Mesothelial cell of epicardium (in vitro differentiated cells): ENCODE data around the gene ADGRL2. TPM values are rescaled to one million over a fixed set of nuclear protein-coding genes. Genes with fewer than 3 reads are reported as not detected.

Experiments used
- DNase-seq, 2 experiments: peaks; one replicate each; pipeline ENCODE4 v3.0.0; 2021; ENCODE audit warnings: low spot score in 2 of 2; ENCODE audit not compliant: unreplicated experiment in 2 of 2
- H3K27ac Mint-ChIP-seq: 2 replicates; pipeline ENCODE4 v1.8.0; 2021; ENCODE audit warnings: mixed read lengths
- H3K27me3 Mint-ChIP-seq: 2 replicates; pipeline ENCODE4 v1.8.0; 2021; ENCODE audit warnings: low read depth, mixed read lengths
- H3K36me3 Mint-ChIP-seq: 2 replicates; pipeline ENCODE4 v1.8.0; 2021; ENCODE audit warnings: mixed read lengths
- H3K4me1 Mint-ChIP-seq: 2 replicates; pipeline ENCODE4 v1.8.0; 2021; ENCODE audit warnings: mixed read lengths
- H3K4me3 Mint-ChIP-seq: 2 replicates; pipeline ENCODE4 v1.8.0; 2021; ENCODE audit warnings: mild to moderate bottlenecking, moderate library complexity, mixed read lengths
- H3K9me3 Mint-ChIP-seq: 2 replicates; pipeline ENCODE4 v1.8.0; 2021; ENCODE audit warnings: mixed read lengths
- CTCF ChIP-seq: fragments of 200-600 bp; sonication (generic); IDR thresholded peaks from one replicate; pipeline ENCODE4 v1.5.0; 2021; ENCODE audit warnings: antibody characterized with exemption; ENCODE audit not compliant: unreplicated experiment
- total RNA-seq: library from RNA; stranded (reverse); gene quantifications from 3 replicates; pipeline ENCODE4 v1.2.1, GENCODE V29; 2021

ADGRL2 gene
- total RNA-seq, 1 donor from 2014 or later, result 83.4 TPM

- H3K9me3 Mint-ChIP-seq, result peaks cover 1% of the 10 kb centered on the region
- TF ChIP-seq CTCF, result no peak
- H3K4me3 Mint-ChIP-seq, result no peak overlapping the region
- DNase-seq, result no peak
- peaks cover 5% of the 10 kb centered on the region for H3K36me3 Mint-ChIP-seq
- no peaks in the 10 kb centered on the region for H3K27me3 Mint-ChIP-seq
- peak overlapping the region; percentile 66 for H3K27ac Mint-ChIP-seq
- H3K4me1 Mint-ChIP-seq, result peaks cover 42% of the 10 kb centered on the region
These were observed 33.5 kb downstream of the ADGRL2 start for GRCh38 chr1:81834268-81834667.

- no peak for TF ChIP-seq CTCF
These were observed 34.4 kb downstream of the ADGRL2 start for GRCh38 chr1:81834921-81835698.

GRCh38 chr1:81836007-81836626 lies 35.4 kb downstream of the ADGRL2 start:
- Mint-ChIP-seq H3K4me3 (no peak overlapping the region), H3K36me3 (peaks cover 12% of the 10 kb centered on the region), H3K27ac (no peak overlapping the region), H3K9me3 (peaks cover 4% of the 10 kb centered on the region), H3K4me1 (peaks cover 42% of the 10 kb centered on the region), H3K27me3 (no peaks in the 10 kb centered on the region)
- no peak for TF ChIP-seq CTCF
- no peak for DNase-seq

More at GRCh38 chr1:81834921-81835698, 34.4 kb downstream of the ADGRL2 start:
- H3K27me3 Mint-ChIP-seq, result no peaks in the 10 kb centered on the region
- peaks cover 4% of the 10 kb centered on the region for H3K9me3 Mint-ChIP-seq
- no peak overlapping the region for H3K4me3 Mint-ChIP-seq
- DNase-seq, result no peak
- H3K27ac Mint-ChIP-seq, result peak overlapping the region; percentile 34
- H3K4me1 Mint-ChIP-seq, result peaks cover 42% of the 10 kb centered on the region
- H3K36me3 Mint-ChIP-seq, result peaks cover 9% of the 10 kb centered on the region

GRCh38 chr1:81838600-81839218 lies 38.0 kb downstream of the ADGRL2 start:
- peaks cover 20% of the 10 kb centered on the region for H3K36me3 Mint-ChIP-seq
- H3K9me3 Mint-ChIP-seq, result peaks cover 4% of the 10 kb centered on the region

GRCh38 chr1:81840805-81841204 lies 40.1 kb downstream of the ADGRL2 start:
- TF ChIP-seq CTCF, result no peak
- H3K36me3 Mint-ChIP-seq, result peaks cover 21% of the 10 kb centered on the region
- no peaks in the 10 kb centered on the region for H3K27me3 Mint-ChIP-seq
- H3K27ac Mint-ChIP-seq, result no peak overlapping the region
- no peak overlapping the region for H3K4me3 Mint-ChIP-seq
- peaks cover 14% of the 10 kb centered on the region for H3K4me1 Mint-ChIP-seq
- no peak for DNase-seq
- peaks cover 4% of the 10 kb centered on the region for H3K9me3 Mint-ChIP-seq

More at GRCh38 chr1:81838600-81839218, 38.0 kb downstream of the ADGRL2 start:
- H3K27ac Mint-ChIP-seq, result no peak overlapping the region
- peaks cover 28% of the 10 kb centered on the region for H3K4me1 Mint-ChIP-seq
- no peaks in the 10 kb centered on the region for H3K27me3 Mint-ChIP-seq
- no peak for TF ChIP-seq CTCF
- DNase-seq, result no peak
- H3K4me3 Mint-ChIP-seq, result no peak overlapping the region
